ENCODE results near the gene B3GLCT. TPM values are rescaled to one million over a fixed set of nuclear protein-coding genes. Genes with fewer than 3 reads are reported as not detected.
"Not testable (repeated sequence)": the region's sequence is repeated elsewhere in the genome, so short reads cannot be mapped to it uniquely, and the experiment has no call there.

The B3GLCT gene
- total RNA-seq, 1 donor from 2014 or later = 30.3 TPM

DNA sequence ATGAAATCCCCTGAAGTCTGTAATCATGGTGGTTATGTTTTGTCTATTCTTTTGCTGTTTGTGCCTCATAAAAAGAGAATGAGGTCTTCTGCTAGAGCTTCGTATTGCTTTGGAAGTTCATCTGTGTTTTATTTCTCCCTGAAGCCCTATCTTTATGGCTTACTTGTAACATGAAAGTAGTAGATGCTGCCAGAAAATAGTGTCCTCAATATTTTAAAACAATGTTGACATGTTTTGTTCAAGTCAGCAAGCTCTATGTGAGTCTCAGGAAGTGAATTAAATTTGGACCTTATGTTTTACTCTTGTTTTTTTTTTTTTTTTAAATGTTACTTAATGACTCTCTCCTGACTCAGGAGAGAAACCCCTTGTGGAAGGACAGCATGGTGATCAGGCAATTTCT lies 130.5 kb downstream of the B3GLCT start:
- Histone ChIP-seq H3K27me3 (ENCODE audit: control insufficient read depth in 3 of 3, insufficient read depth in 3 of 3, low read length in 3 of 3) (no peaks in the 10 kb centered on the region), H3K4me1 (ENCODE audit: control insufficient read depth in 3 of 3, insufficient read depth in 3 of 3, low read length in 3 of 3) (peaks cover 0 to 3% (median 0%) of the 10 kb centered on the region in 3 donors), H3K27ac (ENCODE audit: low read depth, low read length) (no peak overlapping the region)

DNA sequence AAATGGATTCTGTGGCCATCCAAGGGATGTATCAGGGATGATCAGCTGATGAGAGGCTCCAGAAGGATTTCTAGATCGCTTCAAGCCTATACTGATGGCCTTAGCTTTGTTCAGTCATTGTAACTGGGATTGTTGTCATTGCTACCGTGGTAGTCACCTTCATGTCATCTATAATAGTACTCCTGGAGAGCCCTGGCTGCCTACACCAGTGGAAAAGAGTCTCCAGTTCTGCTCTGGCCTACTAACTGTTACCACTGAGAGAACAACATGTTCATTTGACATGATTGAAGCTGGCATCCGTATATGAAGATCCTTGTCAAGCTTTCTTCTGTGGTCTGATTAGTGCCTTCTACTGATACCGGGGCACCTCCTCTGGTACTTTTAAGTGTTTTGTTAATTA lies 131.3 kb downstream of the B3GLCT start:
- H3K4me1 ChIP-seq (ENCODE audit: control insufficient read depth in 3 of 3, insufficient read depth in 3 of 3, low read length in 3 of 3) = peaks cover 0 to 3% (median 0%) of the 10 kb centered on the region in 3 donors
- H3K36me3 ChIP-seq (ENCODE audit: control insufficient read depth in 3 of 3, insufficient read depth in 3 of 3, low read length in 3 of 3) = no peaks in the 10 kb centered on the region
- no peak overlapping the region for H3K9ac ChIP-seq (ENCODE audit: low read depth in 1 of 3, low read length in 3 of 3)
- H3K27me3 ChIP-seq (ENCODE audit: control insufficient read depth in 3 of 3, insufficient read depth in 3 of 3, low read length in 3 of 3) = no peaks in the 10 kb centered on the region
- no peak overlapping the region for H3K27ac ChIP-seq (ENCODE audit: low read depth, low read length)
- no peak overlapping the region for H3K4me3 ChIP-seq (ENCODE audit: low read length in 3 of 3)
- no peaks in the 10 kb centered on the region for H3K9me3 ChIP-seq (ENCODE audit: control insufficient read depth in 3 of 3, low read length in 3 of 3)

More for the DNA sequence above, 130.5 kb downstream of the B3GLCT start:
- Histone ChIP-seq H3K9me3 (ENCODE audit: control insufficient read depth in 3 of 3, low read length in 3 of 3) (no peaks in the 10 kb centered on the region), H3K9ac (ENCODE audit: low read depth in 1 of 3, low read length in 3 of 3) (no peak overlapping the region), H3K4me3 (ENCODE audit: low read length in 3 of 3) (no peak overlapping the region), H3K36me3 (ENCODE audit: control insufficient read depth in 3 of 3, insufficient read depth in 3 of 3, low read length in 3 of 3) (no peaks in the 10 kb centered on the region)

DNA sequence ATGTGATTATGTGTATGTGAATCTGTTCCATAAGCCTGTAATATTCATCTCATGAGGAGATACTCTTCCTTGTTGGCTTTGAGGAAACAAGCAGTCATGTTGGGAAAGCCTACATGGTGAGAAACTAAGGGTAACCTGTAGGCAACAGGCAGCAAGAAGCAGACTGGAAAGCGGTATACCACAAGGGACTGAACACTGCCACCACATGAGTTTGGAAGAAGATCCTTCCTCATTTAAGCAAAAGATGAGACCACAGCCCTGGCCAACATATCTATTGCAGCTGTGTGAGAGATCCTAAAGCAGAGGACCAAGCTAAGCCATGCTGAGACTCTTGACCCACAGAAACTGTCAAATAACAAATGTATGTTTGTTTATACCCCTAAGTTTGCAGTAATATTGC lies 134.8 kb downstream of the B3GLCT start:
- H3K27ac ChIP-seq (ENCODE audit: low read depth, low read length) = no peak overlapping the region
- H3K9ac ChIP-seq (ENCODE audit: low read depth in 1 of 3, low read length in 3 of 3) = no peak overlapping the region
- no peaks in the 10 kb centered on the region for H3K4me1 ChIP-seq (ENCODE audit: control insufficient read depth in 3 of 3, insufficient read depth in 3 of 3, low read length in 3 of 3)
- H3K9me3 ChIP-seq (ENCODE audit: control insufficient read depth in 3 of 3, low read length in 3 of 3) = no peaks in the 10 kb centered on the region
- no peaks in the 10 kb centered on the region for H3K36me3 ChIP-seq (ENCODE audit: control insufficient read depth in 3 of 3, insufficient read depth in 3 of 3, low read length in 3 of 3)
- H3K27me3 ChIP-seq (ENCODE audit: control insufficient read depth in 3 of 3, insufficient read depth in 3 of 3, low read length in 3 of 3) = no peaks in the 10 kb centered on the region
- no peak overlapping the region for H3K4me3 ChIP-seq (ENCODE audit: low read length in 3 of 3)

DNA sequence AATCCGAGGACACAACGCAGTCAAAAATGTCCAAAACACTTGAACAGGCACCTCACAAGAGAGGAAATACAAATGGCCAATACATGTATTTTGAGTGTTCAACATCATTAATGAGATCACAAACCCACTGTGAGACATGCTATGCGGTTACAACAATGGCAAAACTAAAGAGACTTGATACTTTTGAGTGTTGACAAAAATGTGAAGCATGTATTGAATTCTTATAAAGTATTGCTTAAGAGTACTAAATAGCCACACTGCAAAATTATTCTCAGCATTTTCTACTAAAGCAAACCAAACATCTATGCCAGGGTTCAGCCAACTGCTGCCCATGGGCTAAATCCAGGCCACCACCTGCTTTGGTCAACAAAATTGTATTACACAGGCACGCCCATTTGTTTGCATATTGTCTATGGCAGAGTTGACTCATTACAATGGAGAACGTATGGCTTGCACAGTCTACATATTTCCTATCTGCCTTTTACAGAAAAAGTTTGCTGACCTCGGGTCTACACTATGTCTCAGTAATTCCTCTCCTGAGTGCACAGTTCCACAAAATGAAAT lies 135.3 kb downstream of the B3GLCT start:
- Histone ChIP-seq H3K27ac (ENCODE audit: low read depth, low read length) (no peak overlapping the region), H3K4me1 (ENCODE audit: control insufficient read depth in 3 of 3, insufficient read depth in 3 of 3, low read length in 3 of 3) (no peaks in the 10 kb centered on the region), H3K9me3 (ENCODE audit: control insufficient read depth in 3 of 3, low read length in 3 of 3) (no peaks in the 10 kb centered on the region), H3K9ac (ENCODE audit: low read depth in 1 of 3, low read length in 3 of 3) (no peak overlapping the region), H3K4me3 (ENCODE audit: low read length in 3 of 3) (no peak overlapping the region), H3K36me3 (ENCODE audit: control insufficient read depth in 3 of 3, insufficient read depth in 3 of 3, low read length in 3 of 3) (no peaks in the 10 kb centered on the region), H3K27me3 (ENCODE audit: control insufficient read depth in 3 of 3, insufficient read depth in 3 of 3, low read length in 3 of 3) (no peaks in the 10 kb centered on the region)

DNA sequence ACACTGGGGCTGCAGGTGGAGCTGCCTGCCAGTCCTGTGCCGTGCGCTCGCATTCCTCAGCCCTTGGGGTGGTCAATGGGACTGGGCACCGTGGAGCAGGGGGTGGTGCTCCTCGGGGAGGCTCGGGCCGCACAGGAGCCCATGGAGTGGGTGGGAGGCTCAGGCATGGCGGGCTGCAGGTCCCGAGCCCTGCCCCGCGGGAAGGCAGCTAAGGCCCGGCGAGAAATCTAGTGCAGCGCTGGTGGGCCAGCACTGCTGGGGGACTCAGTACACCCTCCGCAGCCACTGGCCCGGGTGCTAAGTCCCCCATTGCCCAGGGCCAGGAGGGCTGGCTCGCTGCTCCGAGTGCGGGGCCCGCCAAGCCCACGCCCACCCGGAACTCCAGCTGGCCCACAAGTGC lies 139.8 kb downstream of the B3GLCT start:
- H3K9me3 ChIP-seq (ENCODE audit: control insufficient read depth in 3 of 3, low read length in 3 of 3); H3K9ac ChIP-seq (ENCODE audit: low read depth in 1 of 3, low read length in 3 of 3); H3K27me3 ChIP-seq (ENCODE audit: control insufficient read depth in 3 of 3, insufficient read depth in 3 of 3, low read length in 3 of 3); H3K36me3 ChIP-seq (ENCODE audit: control insufficient read depth in 3 of 3, insufficient read depth in 3 of 3, low read length in 3 of 3); H3K4me3 ChIP-seq (ENCODE audit: low read length in 3 of 3); H3K27ac ChIP-seq (ENCODE audit: low read depth, low read length); H3K4me1 ChIP-seq (ENCODE audit: control insufficient read depth in 3 of 3, insufficient read depth in 3 of 3, low read length in 3 of 3): not testable (repeated sequence)

DNA sequence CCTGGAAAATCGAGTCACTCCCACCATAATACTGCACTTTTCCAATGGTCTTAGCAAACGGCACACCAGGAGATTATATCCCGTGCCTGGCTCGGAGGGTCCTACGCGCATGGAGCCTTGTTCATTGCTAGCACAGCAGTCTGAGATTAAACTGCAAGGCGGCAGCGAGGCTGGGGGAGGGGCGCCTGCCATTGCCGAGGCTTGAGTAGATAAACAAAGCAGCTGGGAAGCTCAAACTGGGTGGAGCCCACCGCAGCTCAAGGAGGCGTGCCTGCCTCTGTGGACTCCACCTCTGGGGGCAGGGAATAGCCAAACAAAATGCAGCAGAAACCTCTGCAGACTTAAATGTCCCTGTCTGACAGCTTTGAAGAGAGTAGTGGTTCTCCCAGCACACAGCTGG lies 141.1 kb downstream of the B3GLCT start:
- H3K4me3 ChIP-seq (ENCODE audit: low read length in 3 of 3); H3K27ac ChIP-seq (ENCODE audit: low read depth, low read length); H3K36me3 ChIP-seq (ENCODE audit: control insufficient read depth in 3 of 3, insufficient read depth in 3 of 3, low read length in 3 of 3); H3K4me1 ChIP-seq (ENCODE audit: control insufficient read depth in 3 of 3, insufficient read depth in 3 of 3, low read length in 3 of 3); H3K9ac ChIP-seq (ENCODE audit: low read depth in 1 of 3, low read length in 3 of 3); H3K27me3 ChIP-seq (ENCODE audit: control insufficient read depth in 3 of 3, insufficient read depth in 3 of 3, low read length in 3 of 3); H3K9me3 ChIP-seq (ENCODE audit: control insufficient read depth in 3 of 3, low read length in 3 of 3): not testable (repeated sequence)

DNA sequence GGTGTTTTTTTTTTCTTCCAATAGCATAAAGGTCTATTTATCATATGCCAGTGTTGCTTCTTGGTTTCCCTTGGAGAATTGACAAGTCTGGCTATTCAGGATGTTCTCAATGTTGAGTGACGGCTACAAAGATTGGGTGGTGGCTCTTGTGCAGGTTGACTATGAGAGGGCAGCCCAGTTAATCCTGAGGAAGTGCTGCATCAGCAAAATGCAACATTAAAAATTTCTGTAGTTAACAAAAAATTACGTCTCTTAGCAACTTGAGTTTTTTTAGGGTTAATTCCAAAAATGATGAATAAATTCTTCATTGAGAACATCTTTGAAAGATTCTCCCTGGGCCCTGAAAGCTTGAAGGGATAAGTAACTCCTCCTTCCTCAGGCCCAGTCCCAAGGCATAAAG lies 147.1 kb downstream of the B3GLCT start:
- H3K36me3 ChIP-seq (ENCODE audit: control insufficient read depth in 3 of 3, insufficient read depth in 3 of 3, low read length in 3 of 3) = no peaks in the 10 kb centered on the region
- H3K27me3 ChIP-seq (ENCODE audit: control insufficient read depth in 3 of 3, insufficient read depth in 3 of 3, low read length in 3 of 3) = peaks cover 0 to 4% (median 3%) of the 10 kb centered on the region in 3 donors
- no peak overlapping the region for H3K4me3 ChIP-seq (ENCODE audit: low read length in 3 of 3)
- no peaks in the 10 kb centered on the region for H3K9me3 ChIP-seq (ENCODE audit: control insufficient read depth in 3 of 3, low read length in 3 of 3)
- H3K9ac ChIP-seq (ENCODE audit: low read depth in 1 of 3, low read length in 3 of 3) = no peak overlapping the region
- H3K27ac ChIP-seq (ENCODE audit: low read depth, low read length) = no peak overlapping the region
- H3K4me1 ChIP-seq (ENCODE audit: control insufficient read depth in 3 of 3, insufficient read depth in 3 of 3, low read length in 3 of 3) = no peaks in the 10 kb centered on the region

DNA sequence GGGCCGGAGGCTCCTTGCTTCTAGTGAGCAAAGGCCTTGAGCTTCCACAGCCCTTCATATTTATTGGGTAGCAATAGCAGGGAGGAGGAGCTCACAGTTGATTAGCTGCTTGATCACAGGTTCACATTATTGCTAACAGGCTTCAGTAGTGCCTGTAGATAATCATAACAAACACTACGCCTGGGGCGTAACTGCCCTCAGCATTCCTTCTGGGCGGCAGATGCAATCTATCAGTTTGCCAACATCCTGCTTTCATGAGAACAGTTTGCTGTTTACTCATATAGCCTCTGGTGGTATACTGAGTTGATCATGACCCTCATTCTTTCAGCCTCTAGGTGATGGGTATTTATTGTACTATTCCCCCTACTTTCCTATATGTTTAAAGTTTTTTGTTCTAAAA lies 149.4 kb downstream of the B3GLCT start:
- no peak overlapping the region for H3K27ac ChIP-seq (ENCODE audit: low read depth, low read length)
- H3K36me3 ChIP-seq (ENCODE audit: control insufficient read depth in 3 of 3, insufficient read depth in 3 of 3, low read length in 3 of 3) = no peaks in the 10 kb centered on the region
- H3K9me3 ChIP-seq (ENCODE audit: control insufficient read depth in 3 of 3, low read length in 3 of 3) = no peaks in the 10 kb centered on the region
- H3K4me3 ChIP-seq (ENCODE audit: low read length in 3 of 3) = no peak overlapping the region
- peaks cover 0 to 9% (median 8%) of the 10 kb centered on the region in 3 donors for H3K27me3 ChIP-seq (ENCODE audit: control insufficient read depth in 3 of 3, insufficient read depth in 3 of 3, low read length in 3 of 3)
- H3K9ac ChIP-seq (ENCODE audit: low read depth in 1 of 3, low read length in 3 of 3) = no peak overlapping the region
- peaks cover 0 to 4% (median 0%) of the 10 kb centered on the region in 3 donors for H3K4me1 ChIP-seq (ENCODE audit: control insufficient read depth in 3 of 3, insufficient read depth in 3 of 3, low read length in 3 of 3)

DNA sequence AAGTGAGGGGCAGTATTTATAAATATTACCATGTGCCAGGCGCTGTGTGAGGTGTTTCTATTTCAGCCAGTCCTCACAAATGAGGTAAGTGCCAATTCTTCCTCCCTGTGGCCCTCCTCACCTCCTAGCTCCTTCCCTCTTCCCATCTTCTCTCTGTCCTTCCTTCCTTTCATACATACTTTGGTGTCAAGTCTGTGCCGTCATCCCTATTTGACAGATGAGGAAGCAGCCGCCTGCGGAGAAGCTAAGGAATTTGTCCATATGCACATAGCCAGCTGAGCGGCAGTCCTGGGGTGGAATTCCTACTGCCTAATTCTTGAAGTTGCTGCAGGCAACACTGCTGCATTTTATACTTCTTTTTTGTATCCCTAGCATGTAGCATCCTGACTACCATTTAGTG lies 150.8 kb downstream of the B3GLCT start:
- Histone ChIP-seq H3K27ac (ENCODE audit: low read depth, low read length) (no peak overlapping the region), H3K36me3 (ENCODE audit: control insufficient read depth in 3 of 3, insufficient read depth in 3 of 3, low read length in 3 of 3) (no peaks in the 10 kb centered on the region), H3K4me3 (ENCODE audit: low read length in 3 of 3) (no peak overlapping the region), H3K4me1 (ENCODE audit: control insufficient read depth in 3 of 3, insufficient read depth in 3 of 3, low read length in 3 of 3) (peaks cover 0 to 4% (median 0%) of the 10 kb centered on the region in 3 donors), H3K9ac (ENCODE audit: low read depth in 1 of 3, low read length in 3 of 3) (no peak overlapping the region), H3K9me3 (ENCODE audit: control insufficient read depth in 3 of 3, low read length in 3 of 3) (no peaks in the 10 kb centered on the region), H3K27me3 (ENCODE audit: control insufficient read depth in 3 of 3, insufficient read depth in 3 of 3, low read length in 3 of 3) (peaks cover 0 to 9% (median 8%) of the 10 kb centered on the region in 3 donors)

DNA sequence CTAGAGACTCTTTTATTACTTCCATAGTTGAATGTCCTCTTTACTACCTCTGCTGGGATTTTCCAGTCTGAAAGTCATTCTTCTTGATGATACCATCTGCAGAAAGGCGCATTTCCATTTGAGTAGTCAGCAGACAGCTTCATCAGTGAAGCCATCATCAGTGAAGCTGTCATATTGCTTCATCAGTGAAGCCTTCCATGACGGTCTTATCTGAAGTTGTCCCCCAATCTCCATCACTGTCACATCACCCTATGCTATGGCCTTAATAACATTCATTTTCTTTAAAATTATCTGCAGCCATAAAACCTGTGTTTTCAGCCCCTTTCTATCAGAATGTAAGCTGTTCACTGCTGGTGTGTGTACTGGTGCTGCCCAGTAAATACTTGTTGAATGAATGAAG lies 151.6 kb downstream of the B3GLCT start:
- H3K27ac ChIP-seq (ENCODE audit: low read depth, low read length) = no peak overlapping the region
- no peak overlapping the region for H3K4me3 ChIP-seq (ENCODE audit: low read length in 3 of 3)
- H3K9me3 ChIP-seq (ENCODE audit: control insufficient read depth in 3 of 3, low read length in 3 of 3) = no peaks in the 10 kb centered on the region
- peaks cover 0 to 9% (median 8%) of the 10 kb centered on the region in 3 donors for H3K27me3 ChIP-seq (ENCODE audit: control insufficient read depth in 3 of 3, insufficient read depth in 3 of 3, low read length in 3 of 3)
- H3K36me3 ChIP-seq (ENCODE audit: control insufficient read depth in 3 of 3, insufficient read depth in 3 of 3, low read length in 3 of 3) = no peaks in the 10 kb centered on the region
- no peak overlapping the region for H3K9ac ChIP-seq (ENCODE audit: low read depth in 1 of 3, low read length in 3 of 3)
- H3K4me1 ChIP-seq (ENCODE audit: control insufficient read depth in 3 of 3, insufficient read depth in 3 of 3, low read length in 3 of 3) = peaks cover 0 to 4% (median 0%) of the 10 kb centered on the region in 3 donors
